Activated CD8-positive, alpha-beta T cell treated with anti-CD3 and anti-CD28 coated beads for 36 hours (primary cell): Measurements from ENCODE around the gene UBXN2A. TPM values are rescaled to one million over a fixed set of nuclear protein-coding genes. Genes with fewer than 3 reads are reported as not detected.

ENCODE experiments used
- ATAC-seq: fragments of 200-7000 bp; cut with Tn5 transposase; one replicate; pipeline ENCODE4 v1.10.0; 2021; ENCODE audit warnings: mild to moderate bottlenecking, moderate library complexity
- CTCF ChIA-PET: fragments of 350-600 bp; sonication (Branson Sonifier 250); formaldehyde crosslinking; loops from one replicate; lab custom pipeline; 2021; ENCODE audit warnings: antibody characterized with exemption; lab: Charles Lee
- POLR2A ChIA-PET: fragments of 350-600 bp; sonication (Branson Sonifier 250); formaldehyde crosslinking; loops from one replicate; lab custom pipeline; 2021; ENCODE audit warnings: antibody characterized with exemption; lab: Charles Lee
- DNase-seq: peaks from one replicate; pipeline ENCODE4 v3.0.0-alpha.2; 2020
- H3K27ac Mint-ChIP-seq: one replicate; pipeline ENCODE4 v1.8.0; 2021; ENCODE audit warnings: mild to moderate bottlenecking, mixed read lengths
- H3K27me3 Mint-ChIP-seq: one replicate; pipeline ENCODE4 v1.8.0; 2021; ENCODE audit warnings: mixed read lengths
- H3K36me3 Mint-ChIP-seq: one replicate; pipeline ENCODE4 v1.8.0; 2021; ENCODE audit warnings: low read depth, mixed read lengths
- H3K4me1 Mint-ChIP-seq: one replicate; pipeline ENCODE4 v1.8.0; 2021; ENCODE audit warnings: low read depth, mixed read lengths
- H3K4me3 Mint-ChIP-seq: one replicate; pipeline ENCODE4 v1.8.0; 2021; ENCODE audit warnings: mild to moderate bottlenecking, moderate library complexity, mixed read lengths
- H3K9me3 Mint-ChIP-seq: one replicate; pipeline ENCODE4 v1.8.0; 2021; ENCODE audit warnings: mixed read lengths
- intact Hi-C: fragments of 100-400 bp; cut with micrococcal nuclease; formaldehyde crosslinking; loops from one replicate; pipeline ENCODE4 v1.10.0; 2022
- total RNA-seq, 2 experiments: library from RNA; stranded (reverse); gene quantifications; one replicate each; pipeline ENCODE4 v1.2.3, GENCODE V29; 2021
- TF ChIP-seq, protein P1 (sequence below): fragments of 200-600 bp; IDR thresholded peaks from one replicate; pipeline ENCODE4 v1.8.0; 2022; ENCODE audit warnings: antibody characterized with exemption, mild to moderate bottlenecking

UBXN2A gene, protein sequence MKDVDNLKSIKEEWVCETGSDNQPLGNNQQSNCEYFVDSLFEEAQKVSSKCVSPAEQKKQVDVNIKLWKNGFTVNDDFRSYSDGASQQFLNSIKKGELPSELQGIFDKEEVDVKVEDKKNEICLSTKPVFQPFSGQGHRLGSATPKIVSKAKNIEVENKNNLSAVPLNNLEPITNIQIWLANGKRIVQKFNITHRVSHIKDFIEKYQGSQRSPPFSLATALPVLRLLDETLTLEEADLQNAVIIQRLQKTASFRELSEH
- 10 to 100 TPM; 11.1 to 11.2 TPM for total RNA-seq

DNA sequence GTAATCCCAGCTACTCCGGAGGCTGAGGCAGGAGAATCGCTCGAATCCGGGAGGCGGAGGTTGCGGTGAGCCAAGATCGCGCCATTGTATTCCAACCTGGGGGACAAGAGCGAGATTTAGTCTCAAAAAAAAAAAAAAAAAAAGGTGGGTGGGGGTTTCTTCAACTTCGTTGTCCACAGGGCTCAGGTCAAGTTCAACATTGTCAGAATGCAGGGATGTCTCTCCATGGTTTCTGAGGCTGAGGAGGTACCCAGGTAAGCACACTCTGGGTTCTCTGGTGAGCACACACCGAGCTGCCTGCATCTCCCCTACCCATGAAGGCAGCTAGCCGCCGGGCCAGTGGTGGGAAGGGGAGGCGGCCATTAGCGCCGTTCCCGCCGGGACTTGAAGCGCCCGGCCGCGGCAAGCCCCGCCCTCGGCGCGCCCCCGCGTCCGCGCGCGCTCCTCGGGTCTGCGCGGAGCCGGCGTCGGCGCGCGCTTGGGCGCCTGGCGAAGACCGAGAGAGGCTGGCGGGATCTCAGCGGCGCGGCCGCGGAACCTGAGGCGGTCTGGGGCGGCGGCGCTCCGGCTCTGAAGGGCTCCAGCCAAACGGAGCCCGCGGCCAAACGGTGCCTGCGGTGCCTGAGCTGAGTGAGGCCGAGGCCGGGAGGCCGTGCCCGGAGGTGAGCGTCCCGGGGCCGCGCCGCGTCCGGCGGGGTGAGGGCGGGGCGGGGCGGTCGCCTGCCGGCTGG is at the start of gene UBXN2A:
TSS of gene UBXN2A (plus strand) at position 477 of the 731 bp plus-strand sequence. CDS start 17,852 bp downstream, outside the sequence.
- Mint-ChIP-seq H3K27me3 (peaks cover 9% of the 10 kb centered on the region), H3K36me3 (peaks cover 10% of the 10 kb centered on the region), H3K9me3 (no peaks in the 10 kb centered on the region), H3K4me1 (peaks cover 22% of the 10 kb centered on the region), H3K4me3 (peak within 1 kb of the TSS; percentile 98), H3K27ac (peak within 1 kb of the TSS; percentile 90)
- DNase-seq (peak; percentile 75), ATAC-seq (peak; percentile 90)
- POLR2A ChIA-PET: interaction anchor here (0.6 to 2.7 kb wide), 8 partner anchors 9 to 107 kb away, joined by 3 to 63 read pairs (median 3); partner anchors contain the start of genes ATAD2B and WDCP
- intact Hi-C loops: no loop called here
- TF ChIP-seq, protein P1, sequence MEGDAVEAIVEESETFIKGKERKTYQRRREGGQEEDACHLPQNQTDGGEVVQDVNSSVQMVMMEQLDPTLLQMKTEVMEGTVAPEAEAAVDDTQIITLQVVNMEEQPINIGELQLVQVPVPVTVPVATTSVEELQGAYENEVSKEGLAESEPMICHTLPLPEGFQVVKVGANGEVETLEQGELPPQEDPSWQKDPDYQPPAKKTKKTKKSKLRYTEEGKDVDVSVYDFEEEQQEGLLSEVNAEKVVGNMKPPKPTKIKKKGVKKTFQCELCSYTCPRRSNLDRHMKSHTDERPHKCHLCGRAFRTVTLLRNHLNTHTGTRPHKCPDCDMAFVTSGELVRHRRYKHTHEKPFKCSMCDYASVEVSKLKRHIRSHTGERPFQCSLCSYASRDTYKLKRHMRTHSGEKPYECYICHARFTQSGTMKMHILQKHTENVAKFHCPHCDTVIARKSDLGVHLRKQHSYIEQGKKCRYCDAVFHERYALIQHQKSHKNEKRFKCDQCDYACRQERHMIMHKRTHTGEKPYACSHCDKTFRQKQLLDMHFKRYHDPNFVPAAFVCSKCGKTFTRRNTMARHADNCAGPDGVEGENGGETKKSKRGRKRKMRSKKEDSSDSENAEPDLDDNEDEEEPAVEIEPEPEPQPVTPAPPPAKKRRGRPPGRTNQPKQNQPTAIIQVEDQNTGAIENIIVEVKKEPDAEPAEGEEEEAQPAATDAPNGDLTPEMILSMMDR: no peak
- CTCF ChIA-PET: interaction anchor here (0.8 to 7.3 kb wide), 4 partner anchors 13 to 116 kb away, joined by 3 to 74 read pairs (median 6); partner anchors contain the start of genes ATAD2B and WDCP

DNA sequence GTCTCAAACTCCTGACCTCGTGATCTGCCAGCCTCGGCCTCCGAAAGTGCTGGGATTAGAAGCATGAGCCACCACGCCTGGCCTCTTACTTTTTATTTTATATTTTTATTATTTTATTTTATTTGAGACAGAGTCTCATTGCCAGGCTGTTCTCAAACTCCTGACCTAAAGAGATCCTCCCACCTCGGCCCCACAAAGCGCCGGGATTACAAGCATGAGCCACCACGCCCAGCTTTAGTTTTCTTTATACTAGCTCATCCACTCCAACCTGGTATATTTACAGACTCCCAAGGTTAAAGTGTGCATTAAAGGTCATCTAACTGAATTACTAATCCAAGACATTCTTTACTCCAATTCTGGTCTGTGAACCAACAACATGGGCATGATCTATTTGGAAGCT is 40.1 kb upstream of the UBXN2A start:
- DNase-seq (no peak), ATAC-seq (no peak)
- Mint-ChIP-seq H3K27me3 (no peaks in the 10 kb centered on the region), H3K27ac (no peak overlapping the region), H3K36me3 (peaks cover 2% of the 10 kb centered on the region), H3K4me3 (no peak overlapping the region), H3K4me1 (peaks cover 48% of the 10 kb centered on the region), H3K9me3 (peaks cover 4% of the 10 kb centered on the region)
- ChIA-PET CTCF (interaction anchor here (1.3 kb wide), 1 partner anchor 27 kb away, joined by 3 read pairs; the partner anchor contains the start of gene ATAD2B), POLR2A (interaction anchor here (4.9 kb wide), 1 partner anchor 26 kb away, joined by 23 read pairs; the partner anchor contains the start of gene ATAD2B)
- TF ChIP-seq, protein P1: no peak
- intact Hi-C loops: no loop called here

DNA sequence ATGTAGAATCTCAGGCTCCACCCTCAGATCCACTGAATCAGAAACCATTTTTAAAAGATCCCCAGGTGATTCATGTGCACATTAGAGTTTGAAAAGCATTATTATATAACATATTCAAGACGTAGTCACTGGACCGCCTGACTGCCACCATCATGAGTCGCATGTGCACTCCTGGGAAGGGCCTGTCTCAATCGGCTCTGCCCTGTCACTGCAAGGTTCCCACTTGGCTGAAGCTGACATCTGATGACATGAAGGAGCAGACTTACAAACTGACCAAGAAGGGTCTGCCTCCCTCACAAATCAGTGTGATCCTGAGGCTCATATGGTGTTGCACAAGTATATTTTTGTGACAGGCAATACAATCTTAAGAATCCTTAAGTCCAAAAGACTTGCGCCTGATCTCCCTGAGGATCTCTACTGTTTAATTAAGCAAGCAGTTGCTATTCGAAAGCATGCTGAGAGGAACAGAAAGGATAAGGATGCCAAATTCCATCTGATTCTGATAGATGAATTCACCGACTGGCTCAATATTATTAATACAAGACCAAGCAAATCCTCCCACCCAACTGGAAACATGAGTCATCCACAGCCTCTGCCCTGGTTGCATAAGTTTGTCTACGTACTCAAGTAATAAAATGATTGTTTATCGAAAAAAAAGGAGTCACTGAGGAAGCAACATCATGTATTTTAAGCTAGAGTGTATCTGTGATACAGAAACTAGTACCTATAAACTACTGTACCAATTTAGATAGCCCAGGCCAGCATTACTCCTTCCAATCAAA is 39.5 kb upstream of the UBXN2A start:
- H3K9me3 Mint-ChIP-seq: peaks cover 4% of the 10 kb centered on the region
- H3K27me3 Mint-ChIP-seq: no peaks in the 10 kb centered on the region
- no peak for DNase-seq
- H3K36me3 Mint-ChIP-seq: peaks cover 2% of the 10 kb centered on the region
- H3K4me1 Mint-ChIP-seq: peaks cover 51% of the 10 kb centered on the region
- ATAC-seq: no peak
- ChIA-PET POLR2A (interaction anchor here (4.9 kb wide), 1 partner anchor 26 kb away, joined by 23 read pairs; the partner anchor contains the start of gene ATAD2B), CTCF (interaction anchor here (1.0 to 1.3 kb wide), 2 partner anchors 26 kb away, joined by 3 to 4 read pairs; partner anchors contain the start of gene ATAD2B)
- no peak overlapping the region for H3K4me3 Mint-ChIP-seq
- TF ChIP-seq, protein P1: no peak
- H3K27ac Mint-ChIP-seq: no peak overlapping the region
- intact Hi-C loops: no loop called here

DNA sequence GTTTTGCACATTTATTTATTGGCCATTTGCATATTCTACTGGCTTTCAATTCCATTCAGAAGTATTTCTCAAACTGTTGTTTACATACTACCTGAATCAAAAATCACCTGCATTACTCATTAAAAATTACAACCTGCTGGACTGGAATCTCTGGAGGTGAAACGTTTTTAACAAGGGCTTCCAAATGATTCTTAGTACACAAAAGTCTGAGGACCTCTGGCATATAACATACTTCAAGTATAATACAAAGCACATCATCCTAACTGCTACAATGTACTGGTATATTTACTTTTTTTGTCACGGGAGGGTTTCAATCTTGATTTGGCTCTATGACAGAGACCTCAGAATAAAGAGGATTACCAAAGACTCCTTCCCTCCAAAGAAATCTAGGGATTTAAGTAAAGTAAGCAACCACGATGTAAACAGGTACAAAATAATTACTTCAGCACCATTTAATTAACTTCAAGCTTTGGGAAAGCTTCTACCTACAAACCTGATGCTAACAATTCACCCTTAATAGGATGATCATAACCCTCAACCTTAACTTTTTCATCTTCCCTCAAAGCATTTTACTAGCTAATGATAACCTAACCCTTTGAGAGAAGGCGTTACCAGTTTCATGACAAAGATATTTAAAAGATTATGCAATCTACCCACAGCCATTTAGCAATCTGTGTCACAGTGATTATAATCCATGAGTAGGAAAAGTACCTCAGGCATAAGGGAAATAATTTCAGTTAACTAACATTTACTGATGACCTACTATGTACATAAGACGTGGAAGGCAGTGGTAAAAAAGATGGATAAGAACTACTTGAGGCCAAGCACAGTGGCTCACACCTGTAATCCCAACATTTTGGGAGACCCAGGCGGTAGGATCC is 38.1 kb upstream of the UBXN2A start:
- Mint-ChIP-seq H3K27me3 (no peaks in the 10 kb centered on the region), H3K9me3 (peaks cover 4% of the 10 kb centered on the region), H3K4me1 (peaks cover 52% of the 10 kb centered on the region), H3K27ac (no peak overlapping the region), H3K4me3 (no peak overlapping the region), H3K36me3 (peaks cover 2% of the 10 kb centered on the region)
- intact Hi-C loops: no loop called here
- CTCF ChIA-PET: no interaction called here
- TF ChIP-seq, protein P1: no peak
- DNase-seq (no peak), ATAC-seq (no peak)
- POLR2A ChIA-PET: no interaction called here
